Measurements from ENCODE around the gene TUT1. TPM values are rescaled to one million over a fixed set of nuclear protein-coding genes. Genes with fewer than 3 reads are reported as not detected.
"Not testable (repeated sequence)": the region's sequence is repeated elsewhere in the genome, so short reads cannot be mapped to it uniquely, and the experiment has no call there.

Gene TUT1
- total RNA-seq, 4 donors from 2014 or later, result 8.3 to 18.8 (median 14.2) TPM

- Histone ChIP-seq H3K36me3 (peaks cover 0 to 56% (median 0%) of the 10 kb centered on the region in 3 donors), H3K4me1 (peaks cover 0 to 43% (median 25%) of the 10 kb centered on the region in 4 donors), H3K4me3 (no peak overlapping the region), H3K9me3 (no peaks in the 10 kb centered on the region), H3K27ac (no peak overlapping the region), H3K27me3 (no peaks in the 10 kb centered on the region)
- 65% methylated on average over 18 of the region's 18 CpGs for WGBS, 2 donors
- no peak for DNase-seq (ENCODE audit: low spot score in 2 of 2)
- no peak for TF ChIP-seq POLR2A (IDR thresholded peaks at IDR 0.05)
These were observed 2.2 kb downstream of the TUT1 start for GRCh38 chr11:62588966-62589637.

GRCh38 chr11:62585356-62585755 lies 6.0 kb downstream of the TUT1 start:
- H3K9me3 ChIP-seq; H3K27ac ChIP-seq; DNase-seq (ENCODE audit: low spot score in 2 of 2); H3K27me3 ChIP-seq; H3K4me3 ChIP-seq: not testable (repeated sequence)
- Histone ChIP-seq H3K4me1 (peaks cover 0 to 14% (median 3%) of the 10 kb centered on the region in 4 donors), H3K36me3 (peaks cover 0 to 86% (median 3%) of the 10 kb centered on the region in 3 donors)
- WGBS, 2 donors, result 95 to 97% methylated on average over 7 of the region's 7 CpGs

- DNase-seq (ENCODE audit: low spot score in 2 of 2); H3K4me3 ChIP-seq; H3K4me1 ChIP-seq; H3K9me3 ChIP-seq; H3K27me3 ChIP-seq; H3K27ac ChIP-seq: not testable (repeated sequence)
- peaks cover 0 to 97% (median 5%) of the 10 kb centered on the region in 3 donors for H3K36me3 ChIP-seq
- WGBS, 2 donors, result 91 to 93% methylated on average over 4 of the region's 4 CpGs
These were observed 9.6 kb downstream of the TUT1 start for GRCh38 chr11:62581735-62582134.

- DNase-seq (ENCODE audit: low spot score in 2 of 2), result no peak
- H3K4me1 ChIP-seq, result peaks cover 0 to 12% (median 0%) of the 10 kb centered on the region in 4 donors
- H3K27ac ChIP-seq, result no peak overlapping the region
- no peak overlapping the region for H3K4me3 ChIP-seq
- H3K36me3 ChIP-seq, result peaks cover 0 to 97% (median 5%) of the 10 kb centered on the region in 3 donors
- TF ChIP-seq CTCF (IDR thresholded peaks at IDR 0.05) (no peak), POLR2A (IDR thresholded peaks at IDR 0.05) (no peak), EP300 (IDR thresholded peaks at IDR 0.05) (no peak)
- H3K9me3 ChIP-seq, result no peaks in the 10 kb centered on the region
- WGBS, 2 donors, result 81 to 86% methylated on average over 17 to 18 of the region's 18 CpGs
- H3K27me3 ChIP-seq, result no peaks in the 10 kb centered on the region
These were observed 10.2 kb downstream of the TUT1 start for GRCh38 chr11:62580959-62581715.

- H3K27ac ChIP-seq, result no peak overlapping the region
- H3K27me3 ChIP-seq, result no peaks in the 10 kb centered on the region
- no peak for TF ChIP-seq EP300 (IDR thresholded peaks at IDR 0.05)
- TF ChIP-seq POLR2A (IDR thresholded peaks at IDR 0.05), result no peak
- TF ChIP-seq CTCF (IDR thresholded peaks at IDR 0.05), result no peak
- H3K4me1 ChIP-seq, result peaks cover 0 to 29% (median 12%) of the 10 kb centered on the region in 4 donors
- no peak for DNase-seq (ENCODE audit: low spot score in 2 of 2)
- 88 to 92% methylated on average over 2 of the region's 2 CpGs for WGBS, 2 donors
- H3K4me3 ChIP-seq, result no peak overlapping the region
- H3K9me3 ChIP-seq, result no peaks in the 10 kb centered on the region
- H3K36me3 ChIP-seq, result peaks cover 0 to 89% (median 5%) of the 10 kb centered on the region in 3 donors
These were observed 12.1 kb downstream of the TUT1 start for GRCh38 chr11:62579252-62579651.

- Histone ChIP-seq H3K27me3 (no peaks in the 10 kb centered on the region), H3K27ac (no peak overlapping the region), H3K36me3 (peaks cover 0 to 82% (median 5%) of the 10 kb centered on the region in 3 donors), H3K4me3 (no peak overlapping the region), H3K4me1 (peaks cover 0 to 29% (median 12%) of the 10 kb centered on the region in 4 donors), H3K9me3 (no peaks in the 10 kb centered on the region)
- DNase-seq (ENCODE audit: low spot score in 2 of 2), result no peak
- WGBS, 2 donors, result 92 to 93% methylated on average over 11 of the region's 11 CpGs
- no peak for TF ChIP-seq CTCF (IDR thresholded peaks at IDR 0.05)
- no peak for TF ChIP-seq POLR2A (IDR thresholded peaks at IDR 0.05)
- TF ChIP-seq EP300 (IDR thresholded peaks at IDR 0.05), result no peak
These were observed 12.8 kb downstream of the TUT1 start for GRCh38 chr11:62578541-62578940.
